Measurements from ENCODE around the gene MUCL1. TPM values are rescaled to one million over a fixed set of nuclear protein-coding genes. Genes with fewer than 3 reads are reported as not detected.

The MUCL1 gene
- total and polyA plus RNA-seq, 10 of the 15 experiments (the other 5 are each of a cell fraction or from before 2014, with no cell fraction given): not detected

DNA sequence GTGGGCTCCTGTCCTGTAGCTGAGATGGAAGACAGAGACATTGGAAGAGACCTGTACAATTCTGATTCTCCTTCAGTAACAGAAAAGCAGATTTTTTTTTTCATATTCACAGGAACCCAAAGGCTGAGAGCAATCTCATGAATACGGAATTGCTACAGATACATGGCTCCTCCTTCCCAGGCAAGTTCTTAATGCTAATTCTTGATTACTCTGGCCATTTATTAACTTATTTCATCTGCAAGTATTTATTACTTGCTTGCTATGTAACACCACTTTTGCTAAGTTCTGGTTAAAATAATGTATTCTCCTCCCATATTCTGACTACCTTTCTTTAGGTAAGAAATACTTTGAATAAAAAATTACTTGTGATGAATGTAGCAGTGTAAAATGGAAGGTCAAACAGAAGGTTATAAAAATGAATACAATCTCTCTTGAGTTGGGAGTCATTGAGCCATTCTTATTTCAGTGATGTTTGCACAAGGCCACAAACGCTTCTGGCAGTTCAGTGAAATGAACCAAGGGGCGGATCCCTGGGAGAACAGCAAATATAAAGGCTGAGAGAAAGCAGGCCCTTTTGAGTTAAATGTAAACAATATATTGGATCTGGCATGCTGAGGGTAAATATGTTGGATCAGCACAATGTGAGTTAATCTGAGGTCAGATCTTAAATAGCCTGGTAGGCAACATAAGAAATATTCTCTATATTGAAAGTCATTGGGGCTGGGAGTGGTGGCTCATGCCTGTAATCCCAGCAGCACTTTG is 37.6 kb downstream of the MUCL1 start (continued):
- no peak for TF ChIP-seq STAT1 (conservative IDR thresholded peaks at IDR 0.05)
- TF ChIP-seq, protein P1, sequence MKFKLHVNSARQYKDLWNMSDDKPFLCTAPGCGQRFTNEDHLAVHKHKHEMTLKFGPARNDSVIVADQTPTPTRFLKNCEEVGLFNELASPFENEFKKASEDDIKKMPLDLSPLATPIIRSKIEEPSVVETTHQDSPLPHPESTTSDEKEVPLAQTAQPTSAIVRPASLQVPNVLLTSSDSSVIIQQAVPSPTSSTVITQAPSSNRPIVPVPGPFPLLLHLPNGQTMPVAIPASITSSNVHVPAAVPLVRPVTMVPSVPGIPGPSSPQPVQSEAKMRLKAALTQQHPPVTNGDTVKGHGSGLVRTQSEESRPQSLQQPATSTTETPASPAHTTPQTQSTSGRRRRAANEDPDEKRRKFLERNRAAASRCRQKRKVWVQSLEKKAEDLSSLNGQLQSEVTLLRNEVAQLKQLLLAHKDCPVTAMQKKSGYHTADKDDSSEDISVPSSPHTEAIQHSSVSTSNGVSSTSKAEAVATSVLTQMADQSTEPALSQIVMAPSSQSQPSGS (IDR thresholded peaks at IDR 0.05; ENCODE audit: low read length): no peak

Other genes with a start within 250 kb of the MUCL1 start
- not detected in 2 replicates for gene LACRT, start 219.6 kb upstream of the MUCL1 start, total RNA-seq (2014; rRNA removed)
- not detected in 2 replicates for gene LACRT, start 219.6 kb upstream of the MUCL1 start, total RNA-seq (2014; rRNA removed; fragmentation: Illumina TruSeq; extraction: Trizol)
- gene LACRT, start 219.6 kb upstream of the MUCL1 start, total RNA-seq (2021): not detected in 2 replicates
- not detected in 2 replicates for gene LACRT, start 219.6 kb upstream of the MUCL1 start, polyA plus RNA-seq (2011; rRNA removed)
- not detected in 2 replicates for gene LACRT, start 219.6 kb upstream of the MUCL1 start, polyA plus RNA-seq (2014; fragmentation: Illumina TruSeq; extraction: Trizol)
- not detected for gene LACRT, start 219.6 kb upstream of the MUCL1 start, polyA plus RNA-seq (2014; fragmentation: Nextera tagmentation; extraction: Ambion mirVana)
- not detected in 2 replicates for gene LACRT, start 219.6 kb upstream of the MUCL1 start, polyA plus RNA-seq (2014; rRNA removed)
- gene LACRT, start 219.6 kb upstream of the MUCL1 start, polyA plus RNA-seq (2016; fragmentation: Nextera tagmentation; extraction: Ambion mirVana): not detected
- not detected in 2 replicates for gene DCD, start 206.2 kb upstream of the MUCL1 start, total RNA-seq (2014; rRNA removed)
- gene DCD, start 206.2 kb upstream of the MUCL1 start, total RNA-seq (2014; rRNA removed; fragmentation: Illumina TruSeq; extraction: Trizol): not detected in 2 replicates
- not detected in 2 replicates for gene DCD, start 206.2 kb upstream of the MUCL1 start, total RNA-seq (2021)
- gene DCD, start 206.2 kb upstream of the MUCL1 start, polyA plus RNA-seq (2011; rRNA removed): not detected in 2 replicates
- not detected in 2 replicates for gene DCD, start 206.2 kb upstream of the MUCL1 start, polyA plus RNA-seq (2014; fragmentation: Illumina TruSeq; extraction: Trizol)
- gene DCD, start 206.2 kb upstream of the MUCL1 start, polyA plus RNA-seq (2014; fragmentation: Nextera tagmentation; extraction: Ambion mirVana): not detected
- gene DCD, start 206.2 kb upstream of the MUCL1 start, polyA plus RNA-seq (2014; rRNA removed): not detected in 2 replicates
- not detected for gene DCD, start 206.2 kb upstream of the MUCL1 start, polyA plus RNA-seq (2016; fragmentation: Nextera tagmentation; extraction: Ambion mirVana)
- gene TESPA1, start 130.2 kb downstream of the MUCL1 start, total RNA-seq (2014; rRNA removed): 23.4 and 23.7 TPM in 2 replicates
- gene TESPA1, start 130.2 kb downstream of the MUCL1 start, total RNA-seq (2014; rRNA removed; fragmentation: Illumina TruSeq; extraction: Trizol): 32.6 and 35.3 TPM in 2 replicates
- 34.4 and 37.5 TPM in 2 replicates for gene TESPA1, start 130.2 kb downstream of the MUCL1 start, total RNA-seq (2021)
- gene TESPA1, start 130.2 kb downstream of the MUCL1 start, polyA plus RNA-seq (2011; rRNA removed): 19.6 and 37.5 TPM in 2 replicates
- gene TESPA1, start 130.2 kb downstream of the MUCL1 start, polyA plus RNA-seq (2014; fragmentation: Illumina TruSeq; extraction: Trizol): 56.2 and 61.2 TPM in 2 replicates
- 10 to 100 TPM; 13.8 to 16.1 TPM for gene TESPA1, start 130.2 kb downstream of the MUCL1 start, polyA plus RNA-seq (2014; fragmentation: Nextera tagmentation; extraction: Ambion mirVana)
- gene TESPA1, start 130.2 kb downstream of the MUCL1 start, polyA plus RNA-seq (2014; rRNA removed): 23.6 and 26.1 TPM in 2 replicates
- gene TESPA1, start 130.2 kb downstream of the MUCL1 start, polyA plus RNA-seq (2016; fragmentation: Nextera tagmentation; extraction: Ambion mirVana): 10 to 100 TPM; 19.8 to 24.2 TPM
- gene NEUROD4, start 165.5 kb downstream of the MUCL1 start, total RNA-seq (2014; rRNA removed): not detected in 2 replicates
- not detected in 2 replicates for gene NEUROD4, start 165.5 kb downstream of the MUCL1 start, total RNA-seq (2014; rRNA removed; fragmentation: Illumina TruSeq; extraction: Trizol)
- not detected in 2 replicates for gene NEUROD4, start 165.5 kb downstream of the MUCL1 start, total RNA-seq (2021)
- not detected in 2 replicates for gene NEUROD4, start 165.5 kb downstream of the MUCL1 start, polyA plus RNA-seq (2011; rRNA removed)
- not detected in 2 replicates for gene NEUROD4, start 165.5 kb downstream of the MUCL1 start, polyA plus RNA-seq (2014; fragmentation: Illumina TruSeq; extraction: Trizol)
- gene NEUROD4, start 165.5 kb downstream of the MUCL1 start, polyA plus RNA-seq (2014; fragmentation: Nextera tagmentation; extraction: Ambion mirVana): not detected
- not detected in 2 replicates for gene NEUROD4, start 165.5 kb downstream of the MUCL1 start, polyA plus RNA-seq (2014; rRNA removed)
- gene NEUROD4, start 165.5 kb downstream of the MUCL1 start, polyA plus RNA-seq (2016; fragmentation: Nextera tagmentation; extraction: Ambion mirVana): under 1 TPM in 1 of 2 experiments, not detected in 1; 0.06 TPM